ENCODE results near the gene DKKL1.
A peak's percentile ranks its signal among the peaks of the same experiment; 100 is the strongest.

Gene DKKL1

GRCh38 chr19:49338023-49338677 lies 25.5 kb upstream of the DKKL1 start:
- no peak for TF ChIP-seq CTCF (conservative IDR thresholded peaks at IDR 0.05; ENCODE audit: low read depth)
- no peak for DNase-seq (ENCODE audit: low spot score)
- ChIA-PET POLR2A (ENCODE audit: low non-redundant PET) (interaction anchor here (0.6 kb wide), 1 partner anchor 179 kb away, joined by 3 read pairs; no protein-coding TSS in a partner anchor), CTCF (interaction anchor here (0.7 kb wide), 1 partner anchor 37 kb away, joined by 4 read pairs; no protein-coding TSS in a partner anchor)
- peak overlapping the region; percentile 87 for H3K27ac ChIP-seq

GRCh38 chr19:49338691-49339300 lies 24.9 kb upstream of the DKKL1 start:
- TF ChIP-seq CTCF (conservative IDR thresholded peaks at IDR 0.05; ENCODE audit: low read depth): no peak
- POLR2A ChIA-PET (ENCODE audit: low non-redundant PET): interaction anchor here (0.6 to 1.1 kb wide), 2 partner anchors 117 to 180 kb away, joined by 3 to 5 read pairs; no protein-coding TSS in a partner anchor
- CTCF ChIA-PET: no interaction called here
- peak overlapping the region; percentile 87 for H3K27ac ChIP-seq
- DNase-seq (ENCODE audit: low spot score): peak; percentile 96

GRCh38 chr19:49339301-49340068 lies 24.2 kb upstream of the DKKL1 start:
- TF ChIP-seq CTCF (conservative IDR thresholded peaks at IDR 0.05; ENCODE audit: low read depth): no peak
- POLR2A ChIA-PET (ENCODE audit: low non-redundant PET): interaction anchor here (1.1 kb wide), 1 partner anchor 118 kb away, joined by 5 read pairs; no protein-coding TSS in a partner anchor
- CTCF ChIA-PET: interaction anchor here (0.7 kb wide), 1 partner anchor 12 kb away, joined by 3 read pairs; no protein-coding TSS in a partner anchor
- peak overlapping the region; percentile 87 for H3K27ac ChIP-seq
- DNase-seq (ENCODE audit: low spot score): peak; percentile 98

- H3K27ac ChIP-seq: peak overlapping the region; percentile 87
- DNase-seq (ENCODE audit: low spot score): peak; percentile 58
- ChIA-PET CTCF (interaction anchor here (0.6 to 0.7 kb wide), 4 partner anchors 13 to 370 kb away, joined by 3 to 5 read pairs (median 4); no protein-coding TSS in a partner anchor), POLR2A (ENCODE audit: low non-redundant PET) (interaction anchor here (1.1 kb wide), 1 partner anchor 119 kb away, joined by 5 read pairs; no protein-coding TSS in a partner anchor)
- TF ChIP-seq CTCF (conservative IDR thresholded peaks at IDR 0.05; ENCODE audit: low read depth): no peak
Measured at GRCh38 chr19:49340069-49340864, 23.4 kb upstream of the DKKL1 start.

GRCh38 chr19:49340865-49341718 lies 22.6 kb upstream of the DKKL1 start:
- POLR2A ChIA-PET (ENCODE audit: low non-redundant PET): no interaction called here
- DNase-seq (ENCODE audit: low spot score): no peak
- CTCF ChIA-PET: interaction anchor here (0.6 to 0.7 kb wide), 3 partner anchors 9 to 339 kb away, joined by 3 to 5 read pairs (median 4); no protein-coding TSS in a partner anchor
- H3K27ac ChIP-seq: peak overlapping the region; percentile 87
- no peak for TF ChIP-seq CTCF (conservative IDR thresholded peaks at IDR 0.05; ENCODE audit: low read depth)
